ENCODE measurements around the gene ZMYND19.

ZMYND19 gene

DNA sequence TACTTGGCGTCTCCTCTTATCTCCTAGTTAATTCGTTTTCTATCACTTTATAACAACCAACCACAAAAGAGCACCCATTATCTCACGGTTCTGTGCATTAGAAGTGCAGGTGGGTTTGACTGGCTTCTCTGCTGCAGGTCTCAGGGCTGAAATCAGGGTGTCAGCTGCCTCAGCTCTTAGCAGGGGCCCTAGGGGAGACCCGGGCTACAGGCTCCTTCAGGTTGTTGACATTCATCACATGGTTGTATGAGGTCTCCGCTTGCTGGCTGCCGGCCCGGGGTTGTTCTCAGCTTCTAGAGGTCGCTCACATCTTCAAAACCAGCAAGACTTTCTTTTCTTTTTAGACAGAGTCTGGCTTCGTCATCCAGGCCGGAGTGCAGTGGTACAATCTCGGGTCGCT is 2.9 kb upstream of the ZMYND19 start:
- Histone ChIP-seq H3K4me3 (ENCODE audit: insufficient read depth in 1 of 2, low read depth in 1 of 2, low read length in 2 of 2) (no peak overlapping the region), H3K27me3 (ENCODE audit: control insufficient read depth in 1 of 2, insufficient read depth in 1 of 2, low read length in 2 of 2) (no peaks in the 10 kb centered on the region), H3K9me3 (ENCODE audit: control insufficient read depth, low read length) (no peaks in the 10 kb centered on the region), H2BK15ac (ENCODE audit: low read depth, poor library complexity, severe bottlenecking) (no peak overlapping the region), H3K36me3 (ENCODE audit: control insufficient read depth in 1 of 2, insufficient read depth in 2 of 2, low read depth in 1 of 2, low read length in 2 of 2) (peaks cover 5 to 6% of the 10 kb centered on the region in 2 experiments), H3K4me1 (ENCODE audit: control insufficient read depth, insufficient read depth, low read depth, low read length) (peaks cover 10% of the 10 kb centered on the region), H2BK5ac (ENCODE audit: low read depth, low read length, poor library complexity, severe bottlenecking) (no peak overlapping the region), H2BK12ac (ENCODE audit: low read length in 2 of 2) (no peak overlapping the region), H3K14ac (ENCODE audit: low read length in 2 of 2) (no peak overlapping the region), H3K9ac (ENCODE audit: low read length) (no peak overlapping the region), H3K79me1 (replicated peaks; ENCODE audit: low read length, poor library complexity, severe bottlenecking) (peaks cover 18% of the 10 kb centered on the region), H2AK5ac (ENCODE audit: low read length, severe bottlenecking) (no peak overlapping the region), H2BK120ac (ENCODE audit: low read depth, low read length) (no peak overlapping the region), H3K23ac (ENCODE audit: low read length in 2 of 2) (no peak overlapping the region), H3K27ac (ENCODE audit: low read length, poor library complexity, severe bottlenecking) (no peak overlapping the region), H4K8ac (ENCODE audit: low read length) (no peak overlapping the region), H2AFZ (ENCODE audit: low read depth, low read length) (no peak overlapping the region), H3K4me2 (ENCODE audit: low read length, poor library complexity, severe bottlenecking) (no peak overlapping the region), H3K4ac (ENCODE audit: low read depth in 1 of 2, low read length in 2 of 2) (no peak overlapping the region), H4K91ac (ENCODE audit: low read length) (no peak overlapping the region), H3K18ac (ENCODE audit: low read depth in 1 of 2, low read length in 2 of 2) (no peak overlapping the region)
- 95% methylated on average over 12 of the region's 12 CpGs for WGBS
- DNase-seq = no peak

DNA sequence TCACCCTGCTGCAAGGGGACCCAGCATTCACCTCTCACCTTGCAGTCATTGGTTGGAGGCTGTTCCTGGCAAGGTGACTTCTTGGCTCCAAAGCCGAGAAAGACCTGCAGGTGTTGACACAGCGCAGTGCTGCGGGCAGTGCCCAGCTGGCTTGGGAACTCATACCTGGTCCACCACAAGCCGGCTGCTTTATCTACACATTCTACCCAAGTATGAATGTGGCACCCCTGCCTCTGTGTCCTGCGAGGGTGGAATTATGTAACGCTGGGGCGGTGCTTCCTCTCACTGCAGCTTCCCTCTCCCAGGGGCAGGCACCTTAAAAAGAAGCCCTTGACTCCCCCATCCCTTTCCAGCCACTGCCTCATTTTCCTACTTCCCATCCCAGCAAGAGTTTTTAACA is 2.5 kb upstream of the ZMYND19 start:
- Histone ChIP-seq H3K9me3 (ENCODE audit: control insufficient read depth, low read length) (no peaks in the 10 kb centered on the region), H3K4me2 (ENCODE audit: low read length, poor library complexity, severe bottlenecking) (no peak overlapping the region), H2AFZ (ENCODE audit: low read depth, low read length) (no peak overlapping the region), H3K18ac (ENCODE audit: low read depth in 1 of 2, low read length in 2 of 2) (no peak overlapping the region), H3K4me1 (ENCODE audit: control insufficient read depth, insufficient read depth, low read depth, low read length) (peaks cover 10% of the 10 kb centered on the region), H3K4me3 (ENCODE audit: insufficient read depth in 1 of 2, low read depth in 1 of 2, low read length in 2 of 2) (no peak overlapping the region), H3K23ac (ENCODE audit: low read length in 2 of 2) (no peak overlapping the region), H3K79me1 (replicated peaks; ENCODE audit: low read length, poor library complexity, severe bottlenecking) (peaks cover 22% of the 10 kb centered on the region), H4K8ac (ENCODE audit: low read length) (no peak overlapping the region), H2BK120ac (ENCODE audit: low read depth, low read length) (no peak overlapping the region), H3K14ac (ENCODE audit: low read length in 2 of 2) (no peak overlapping the region), H3K4ac (ENCODE audit: low read depth in 1 of 2, low read length in 2 of 2) (no peak overlapping the region), H2BK5ac (ENCODE audit: low read depth, low read length, poor library complexity, severe bottlenecking) (no peak overlapping the region), H3K9ac (ENCODE audit: low read length) (no peak overlapping the region), H3K27me3 (ENCODE audit: control insufficient read depth in 1 of 2, insufficient read depth in 1 of 2, low read length in 2 of 2) (no peaks in the 10 kb centered on the region), H3K36me3 (ENCODE audit: control insufficient read depth in 1 of 2, insufficient read depth in 2 of 2, low read depth in 1 of 2, low read length in 2 of 2) (peaks cover 9 to 10% of the 10 kb centered on the region in 2 experiments), H2BK12ac (ENCODE audit: low read length in 2 of 2) (no peak overlapping the region), H2AK5ac (ENCODE audit: low read length, severe bottlenecking) (no peak overlapping the region), H3K27ac (ENCODE audit: low read length, poor library complexity, severe bottlenecking) (no peak overlapping the region), H4K91ac (ENCODE audit: low read length) (no peak overlapping the region), H2BK15ac (ENCODE audit: low read depth, poor library complexity, severe bottlenecking) (no peak overlapping the region)
- DNase-seq = no peak
- WGBS = 92% methylated on average over 7 of the region's 7 CpGs

DNA sequence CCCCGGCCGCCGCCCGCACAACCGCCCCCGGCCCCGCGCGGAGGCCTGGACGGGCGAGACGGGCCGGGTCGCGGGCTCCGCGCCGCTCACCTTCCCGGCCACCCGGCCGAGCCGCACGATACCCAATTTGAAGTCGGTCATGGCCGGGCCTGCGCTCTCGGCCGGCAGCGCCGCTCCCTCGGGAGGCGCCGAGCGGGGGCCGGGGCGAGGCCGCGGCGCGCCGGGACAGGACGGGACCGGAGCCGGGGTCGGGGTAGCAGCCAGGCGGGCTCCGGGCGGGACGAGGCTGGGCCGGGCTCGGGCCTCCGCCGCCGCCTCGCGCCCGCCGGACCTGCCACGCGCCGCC is 216 bp downstream of the ZMYND19 start:
- H4K91ac ChIP-seq (ENCODE audit: low read length) = no peak overlapping the region
- WGBS = 0% methylated on average over 10 of the region's 61 CpGs
- no peaks in the 10 kb centered on the region for H3K9me3 ChIP-seq (ENCODE audit: control insufficient read depth, low read length)
- H4K8ac ChIP-seq (ENCODE audit: low read length) = peak overlapping the region; percentile 57
- H3K4me3 ChIP-seq (ENCODE audit: insufficient read depth in 1 of 2, low read depth in 1 of 2, low read length in 2 of 2) = peak overlapping the region; percentile 92
- no peaks in the 10 kb centered on the region for H3K27me3 ChIP-seq (ENCODE audit: control insufficient read depth in 1 of 2, insufficient read depth in 1 of 2, low read length in 2 of 2)
- peak overlapping the region; percentile 19 for H2BK120ac ChIP-seq (ENCODE audit: low read depth, low read length)
- H2AFZ ChIP-seq (ENCODE audit: low read depth, low read length) = peak overlapping the region; percentile 51
- H3K4ac ChIP-seq (ENCODE audit: low read depth in 1 of 2, low read length in 2 of 2) = no peak overlapping the region
- H3K36me3 ChIP-seq (ENCODE audit: control insufficient read depth in 1 of 2, insufficient read depth in 2 of 2, low read depth in 1 of 2, low read length in 2 of 2) = peaks cover 34 to 35% of the 10 kb centered on the region in 2 experiments
- H2AK5ac ChIP-seq (ENCODE audit: low read length, severe bottlenecking) = no peak overlapping the region
- H3K23ac ChIP-seq (ENCODE audit: low read length in 2 of 2) = no peak overlapping the region
- H2BK15ac ChIP-seq (ENCODE audit: low read depth, poor library complexity, severe bottlenecking) = no peak overlapping the region
- H3K27ac ChIP-seq (ENCODE audit: low read length, poor library complexity, severe bottlenecking) = no peak overlapping the region
- H2BK5ac ChIP-seq (ENCODE audit: low read depth, low read length, poor library complexity, severe bottlenecking) = no peak overlapping the region
- H3K18ac ChIP-seq (ENCODE audit: low read depth in 1 of 2, low read length in 2 of 2) = no peak overlapping the region
- DNase-seq = no peak
- peaks cover 10% of the 10 kb centered on the region for H3K4me1 ChIP-seq (ENCODE audit: control insufficient read depth, insufficient read depth, low read depth, low read length)
- no peak overlapping the region for H2BK12ac ChIP-seq (ENCODE audit: low read length in 2 of 2)
- peak overlapping the region; percentile 55 for H3K4me2 ChIP-seq (ENCODE audit: low read length, poor library complexity, severe bottlenecking)
- H3K9ac ChIP-seq (ENCODE audit: low read length) = peak overlapping the region; percentile 89
- H3K79me1 ChIP-seq (replicated peaks; ENCODE audit: low read length, poor library complexity, severe bottlenecking) = peaks cover 41% of the 10 kb centered on the region
- no peak overlapping the region for H3K14ac ChIP-seq (ENCODE audit: low read length in 2 of 2)

- Histone ChIP-seq H3K14ac (ENCODE audit: low read length in 2 of 2) (no peak overlapping the region), H3K4me2 (ENCODE audit: low read length, poor library complexity, severe bottlenecking) (peak overlapping the region; percentile 88), H3K27me3 (ENCODE audit: control insufficient read depth in 1 of 2, insufficient read depth in 1 of 2, low read length in 2 of 2) (no peaks in the 10 kb centered on the region), H3K79me1 (replicated peaks; ENCODE audit: low read length, poor library complexity, severe bottlenecking) (peaks cover 42% of the 10 kb centered on the region), H3K9ac (ENCODE audit: low read length) (peak overlapping the region; percentile 89), H2AK5ac (ENCODE audit: low read length, severe bottlenecking) (no peak overlapping the region), H3K4me1 (ENCODE audit: control insufficient read depth, insufficient read depth, low read depth, low read length) (peaks cover 10% of the 10 kb centered on the region), H3K4ac (ENCODE audit: low read depth in 1 of 2, low read length in 2 of 2) (peak overlapping the region in 1 of 2 experiments; percentile 17), H3K27ac (ENCODE audit: low read length, poor library complexity, severe bottlenecking) (no peak overlapping the region), H4K91ac (ENCODE audit: low read length) (no peak overlapping the region), H3K9me3 (ENCODE audit: control insufficient read depth, low read length) (no peaks in the 10 kb centered on the region), H3K23ac (ENCODE audit: low read length in 2 of 2) (peak overlapping the region in 1 of 2 experiments; percentile 2), H2BK5ac (ENCODE audit: low read depth, low read length, poor library complexity, severe bottlenecking) (peak overlapping the region; percentile 81), H4K8ac (ENCODE audit: low read length) (peak overlapping the region; percentile 32), H2BK12ac (ENCODE audit: low read length in 2 of 2) (no peak overlapping the region), H2BK15ac (ENCODE audit: low read depth, poor library complexity, severe bottlenecking) (no peak overlapping the region), H3K4me3 (ENCODE audit: insufficient read depth in 1 of 2, low read depth in 1 of 2, low read length in 2 of 2) (peak overlapping the region; percentile 92), H2AFZ (ENCODE audit: low read depth, low read length) (no peak overlapping the region), H3K36me3 (ENCODE audit: control insufficient read depth in 1 of 2, insufficient read depth in 2 of 2, low read depth in 1 of 2, low read length in 2 of 2) (peaks cover 36 to 39% of the 10 kb centered on the region in 2 experiments), H3K18ac (ENCODE audit: low read depth in 1 of 2, low read length in 2 of 2) (peak overlapping the region; percentile 15 to 59), H2BK120ac (ENCODE audit: low read depth, low read length) (peak overlapping the region; percentile 19)
- WGBS = 16% methylated on average over 36 of the region's 58 CpGs
- DNase-seq = peak; percentile 45
Observed at GRCh38 chr9:137589441-137590122, 730 bp downstream of the ZMYND19 start.
